ENCODE data around the gene RPL10A.

The RPL10A gene

GRCh38 chr6:35449287-35449881, 18.8 kb upstream of the RPL10A start:
- peak; percentile 83 for DNase-seq

- DNase-seq: no peak
These were observed 16.6 kb upstream of the RPL10A start for GRCh38 chr6:35451354-35452182.

- peak; percentile 76 for DNase-seq
These were observed 15.8 kb upstream of the RPL10A start, which contains the start of gene FANCE for GRCh38 chr6:35452183-35453090. FANCE (plus strand) TSS chr6:35452338; CDS start chr6:35452546, 208 bp downstream.

GRCh38 chr6:35453236-35453635, 15.0 kb upstream of the RPL10A start:
- peak; percentile 35 for DNase-seq

GRCh38 chr6:35454391-35455110, 13.7 kb upstream of the RPL10A start:
- DNase-seq: peak; percentile 69

- DNase-seq: no peak
These were observed 10.3 kb upstream of the RPL10A start for GRCh38 chr6:35457907-35458306.

GRCh38 chr6:35461270-35461669, 6.9 kb upstream of the RPL10A start:
- DNase-seq: no peak

- DNase-seq: no peak
These were observed 4.9 kb upstream of the RPL10A start for GRCh38 chr6:35463292-35463691.

GRCh38 chr6:35465646-35466045, 2.6 kb upstream of the RPL10A start:
- DNase-seq: no peak

- no peak for DNase-seq
These were observed 964 bp downstream of the RPL10A start for GRCh38 chr6:35468980-35469750.

- DNase-seq: no peak
These were observed 1.8 kb downstream of the RPL10A start for GRCh38 chr6:35469751-35470662.

GRCh38 chr6:35470663-35471120, 2.5 kb downstream of the RPL10A start:
- DNase-seq: no peak

GRCh38 chr6:35471836-35472345, 3.7 kb downstream of the RPL10A start:
- DNase-seq: no peak

- DNase-seq: no peak
These were observed 5.1 kb downstream of the RPL10A start for GRCh38 chr6:35473075-35473849.

GRCh38 chr6:35473850-35474130, 5.6 kb downstream of the RPL10A start:
- no peak for DNase-seq

- DNase-seq: no peak
These were observed 6.1 kb downstream of the RPL10A start for GRCh38 chr6:35474131-35474941.

- no peak for DNase-seq
These were observed 6.9 kb downstream of the RPL10A start for GRCh38 chr6:35474942-35475570.

GRCh38 chr6:35475573-35475972, 7.4 kb downstream of the RPL10A start:
- no peak for DNase-seq
